ENCODE data around the gene GCH1. TPM values are rescaled to one million over a fixed set of nuclear protein-coding genes. Genes with fewer than 3 reads are reported as not detected.

The GCH1 gene
- polyA plus RNA-seq, 2 of the 4 experiments (the other 2 are of a cell fraction) = 2.9 to 5.0 TPM

- TF ChIP-seq EHMT2 (IDR thresholded peaks at IDR 0.05; ENCODE audit: low read depth) = no peak
- no peak for TF ChIP-seq CHD4 (IDR thresholded peaks at IDR 0.05; ENCODE audit: borderline replicate concordance)
Observed at GRCh38 chr14:54837508-54838149, 65.0 kb downstream of the GCH1 start (continued).

GRCh38 chr14:54836231-54836630, 66.4 kb downstream of the GCH1 start:
- POLR2A ChIA-PET = no interaction called here
- 78% methylated on average over 2 of the region's 2 CpGs for WGBS (ENCODE audit: missing lambda C conversion rate)

More at GRCh38 chr14:54836231-54836630, 66.4 kb downstream of the GCH1 start:
- H3K27ac ChIP-seq = no peak overlapping the region
- no peak for ATAC-seq
- H3K4me1 ChIP-seq = no peaks in the 10 kb centered on the region; the same call in 2 of the 3 replicates
- TF ChIP-seq KDM5A (IDR thresholded peaks at IDR 0.05) (no peak), CEBPB (IDR thresholded peaks at IDR 0.05) (no peak), ZSCAN20 (CRISPR knock-in tag; IDR thresholded peaks at IDR 0.05) (no peak), NPAS2 (CRISPR knock-in tag; IDR thresholded peaks at IDR 0.05; ENCODE audit: borderline replicate concordance) (no peak), RAD21 (conservative IDR thresholded peaks at IDR 0.05 in 1 of 2, IDR thresholded peaks at IDR 0.05 in 1 of 2) (no peak), ZC3H11A (IDR thresholded peaks at IDR 0.05) (no peak), HMGXB4 (CRISPR knock-in tag; IDR thresholded peaks at IDR 0.05; ENCODE audit: borderline replicate concordance) (no peak), ESRRA (IDR thresholded peaks at IDR 0.05; ENCODE audit: borderline replicate concordance, low read length) (no peak), MYC (IDR thresholded peaks at IDR 0.05; ENCODE audit: borderline replicate concordance, low read length) (no peak), JUN (IDR thresholded peaks at IDR 0.05) (no peak), E2F6 (IDR thresholded peaks at IDR 0.05; ENCODE audit: borderline replicate concordance, low read depth) (no peak), BCL3 (IDR thresholded peaks at IDR 0.05) (no peak), FOSB (CRISPR knock-in tag; IDR thresholded peaks at IDR 0.05) (no peak), MAFK (IDR thresholded peaks at IDR 0.05; ENCODE audit: partially characterized antibody) (no peak), REST (IDR thresholded peaks at IDR 0.05) (no peak)
- no peak overlapping the region for H3K4me3 ChIP-seq
- DNase-seq (ENCODE audit: low read depth in 1 of 2, low spot score in 1 of 2) = no peak
- H3K4me2 ChIP-seq = no peak overlapping the region
- CTCF ChIA-PET = no interaction called here
- no peaks in the 10 kb centered on the region for H3K9me3 ChIP-seq
- FAIRE-seq = no peak

Measured in A549 (cell line).